Heart left ventricle (tissue), 13 donors: Measurements from ENCODE around the gene OR4B1.

Experiments used
- POLR2A ChIP-seq, 2 donors: fragments of 450-650 bp; IDR thresholded peaks; one replicate each; pipeline ENCODE4 v1.6.1; 2017; ENCODE audit warnings: antibody characterized with exemption in 2 of 2, mild to moderate bottlenecking in 2 of 2, moderate library complexity in 2 of 2
- TF ChIP-seq, protein P1 (sequence below), 12 donors: fragments of 200-600 bp; sonication (generic) in 4 of 12; IDR thresholded peaks; one replicate each; pipeline versions ENCODE4 v1.5.0 to v1.8.0; 2018 to 2022; ENCODE audit warnings: antibody characterized with exemption in 12 of 12, mild to moderate bottlenecking in 5 of 12
- donor health status: ischemic (EF 13 %, LVEDD 7.1; RV severe dilation, severe dysfunction).
- donor health status: DM: no; HTN: yes; CAD: no.
- donor health status: DM: no; HTN: no; CAD: no.
- donor health status: ischemic (EF 25% LVEDD 6.9; RV normal size, moderate dysfunction).
- donor health status: ischemic (EF 25% LVEDD 5.7; RV mildly dilated, moderate dysfunction).
- donor health status: ischemic (EF 35%, LVEDD 5.7; RV mildly dilated, moderate dysfunction).
- donor health status: nonischemic (EF 11% LVEDD 7.7; RV severe dilation, severe dysfunction).
- donor health status: DM: yes; HTN: yes; CAD: no.
- donor health status: PGD.
- donor health status: ischemic (EF 29% LVEDD 5.4; RV normal size, mild dysfunction).
- donor health status: nonischemic (EF 23%, LVEDD 6.1; RV moderate dilation, normal function).

DNA sequence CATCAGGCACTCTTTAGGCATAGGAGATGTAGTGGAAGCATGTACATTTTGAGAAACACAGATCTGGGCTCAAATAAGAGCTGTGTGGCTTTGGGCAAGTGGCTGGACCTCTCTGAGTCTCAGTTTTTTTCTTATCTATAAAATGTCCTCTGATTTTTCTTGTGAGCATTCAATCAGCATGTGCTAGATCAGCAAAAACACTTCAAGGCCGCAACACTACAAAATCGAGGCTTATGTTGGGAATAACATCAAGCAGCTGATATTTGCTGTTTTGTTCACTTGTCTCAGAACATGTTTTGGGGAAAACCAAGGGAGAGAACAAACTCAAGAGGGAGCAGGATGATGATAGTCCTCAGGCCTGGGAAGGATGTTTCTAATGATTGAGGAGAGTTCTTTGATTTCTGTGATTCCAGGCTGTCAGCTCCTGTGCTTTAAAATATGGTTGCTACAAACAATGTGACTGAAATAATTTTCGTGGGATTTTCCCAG is 46.9 kb downstream of the OR4B1 start, which contains the start of gene OR4X1:
- TF ChIP-seq, protein P1, sequence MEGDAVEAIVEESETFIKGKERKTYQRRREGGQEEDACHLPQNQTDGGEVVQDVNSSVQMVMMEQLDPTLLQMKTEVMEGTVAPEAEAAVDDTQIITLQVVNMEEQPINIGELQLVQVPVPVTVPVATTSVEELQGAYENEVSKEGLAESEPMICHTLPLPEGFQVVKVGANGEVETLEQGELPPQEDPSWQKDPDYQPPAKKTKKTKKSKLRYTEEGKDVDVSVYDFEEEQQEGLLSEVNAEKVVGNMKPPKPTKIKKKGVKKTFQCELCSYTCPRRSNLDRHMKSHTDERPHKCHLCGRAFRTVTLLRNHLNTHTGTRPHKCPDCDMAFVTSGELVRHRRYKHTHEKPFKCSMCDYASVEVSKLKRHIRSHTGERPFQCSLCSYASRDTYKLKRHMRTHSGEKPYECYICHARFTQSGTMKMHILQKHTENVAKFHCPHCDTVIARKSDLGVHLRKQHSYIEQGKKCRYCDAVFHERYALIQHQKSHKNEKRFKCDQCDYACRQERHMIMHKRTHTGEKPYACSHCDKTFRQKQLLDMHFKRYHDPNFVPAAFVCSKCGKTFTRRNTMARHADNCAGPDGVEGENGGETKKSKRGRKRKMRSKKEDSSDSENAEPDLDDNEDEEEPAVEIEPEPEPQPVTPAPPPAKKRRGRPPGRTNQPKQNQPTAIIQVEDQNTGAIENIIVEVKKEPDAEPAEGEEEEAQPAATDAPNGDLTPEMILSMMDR (IDR thresholded peaks at IDR 0.05), result no peak
- no peak for TF ChIP-seq POLR2A (IDR thresholded peaks at IDR 0.05)
